Measurements from ENCODE around the gene USP24.

DNA sequence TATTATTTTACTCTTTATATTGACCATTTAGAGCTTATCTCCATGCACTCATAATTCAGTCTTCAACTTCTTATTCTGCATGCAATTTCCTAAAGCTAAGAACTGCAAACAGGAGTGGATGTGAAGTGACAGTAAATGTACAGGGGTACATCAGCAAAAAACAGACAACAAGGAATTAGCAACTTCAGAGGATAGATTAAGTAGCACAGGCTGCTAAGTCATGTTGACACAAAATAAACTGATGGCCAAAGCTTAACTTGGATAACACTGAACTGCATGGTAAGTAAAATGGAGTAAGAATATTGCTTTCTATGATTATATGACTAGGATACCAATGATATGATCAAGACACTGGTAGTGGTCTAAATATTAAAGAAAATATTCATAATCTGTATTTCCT is 66.5 kb downstream of the USP24 start:
- TF ChIP-seq, protein P1, sequence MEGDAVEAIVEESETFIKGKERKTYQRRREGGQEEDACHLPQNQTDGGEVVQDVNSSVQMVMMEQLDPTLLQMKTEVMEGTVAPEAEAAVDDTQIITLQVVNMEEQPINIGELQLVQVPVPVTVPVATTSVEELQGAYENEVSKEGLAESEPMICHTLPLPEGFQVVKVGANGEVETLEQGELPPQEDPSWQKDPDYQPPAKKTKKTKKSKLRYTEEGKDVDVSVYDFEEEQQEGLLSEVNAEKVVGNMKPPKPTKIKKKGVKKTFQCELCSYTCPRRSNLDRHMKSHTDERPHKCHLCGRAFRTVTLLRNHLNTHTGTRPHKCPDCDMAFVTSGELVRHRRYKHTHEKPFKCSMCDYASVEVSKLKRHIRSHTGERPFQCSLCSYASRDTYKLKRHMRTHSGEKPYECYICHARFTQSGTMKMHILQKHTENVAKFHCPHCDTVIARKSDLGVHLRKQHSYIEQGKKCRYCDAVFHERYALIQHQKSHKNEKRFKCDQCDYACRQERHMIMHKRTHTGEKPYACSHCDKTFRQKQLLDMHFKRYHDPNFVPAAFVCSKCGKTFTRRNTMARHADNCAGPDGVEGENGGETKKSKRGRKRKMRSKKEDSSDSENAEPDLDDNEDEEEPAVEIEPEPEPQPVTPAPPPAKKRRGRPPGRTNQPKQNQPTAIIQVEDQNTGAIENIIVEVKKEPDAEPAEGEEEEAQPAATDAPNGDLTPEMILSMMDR (IDR thresholded peaks at IDR 0.05): no peak
- TF ChIP-seq POLR2A (IDR thresholded peaks at IDR 0.05): no peak

Measured in esophagus squamous epithelium (tissue), 4 donors.